OCI-LY1 (cell line): Measurements from ENCODE around the gene CD300LG.

Source experiments
- CTCF ChIP-seq: fragments of 200-600 bp; sonication (generic), shearing (Covaris generic); IDR thresholded peaks from 2 replicates; pipeline ENCODE4 v1.5.1; 2017; ENCODE audit warnings: mild to moderate bottlenecking, antibody characterized with exemption, low read length, moderate library complexity, mixed read lengths
- EZH2 ChIP-seq: fragments of 200-600 bp; sonication (generic), shearing (Covaris generic); IDR thresholded peaks from 2 replicates; pipeline ENCODE4 v1.8.0; 2017; ENCODE audit warnings: borderline replicate concordance, mixed run types, mild to moderate bottlenecking, antibody characterized with exemption, low read length, moderate library complexity, mixed read lengths

DNA sequence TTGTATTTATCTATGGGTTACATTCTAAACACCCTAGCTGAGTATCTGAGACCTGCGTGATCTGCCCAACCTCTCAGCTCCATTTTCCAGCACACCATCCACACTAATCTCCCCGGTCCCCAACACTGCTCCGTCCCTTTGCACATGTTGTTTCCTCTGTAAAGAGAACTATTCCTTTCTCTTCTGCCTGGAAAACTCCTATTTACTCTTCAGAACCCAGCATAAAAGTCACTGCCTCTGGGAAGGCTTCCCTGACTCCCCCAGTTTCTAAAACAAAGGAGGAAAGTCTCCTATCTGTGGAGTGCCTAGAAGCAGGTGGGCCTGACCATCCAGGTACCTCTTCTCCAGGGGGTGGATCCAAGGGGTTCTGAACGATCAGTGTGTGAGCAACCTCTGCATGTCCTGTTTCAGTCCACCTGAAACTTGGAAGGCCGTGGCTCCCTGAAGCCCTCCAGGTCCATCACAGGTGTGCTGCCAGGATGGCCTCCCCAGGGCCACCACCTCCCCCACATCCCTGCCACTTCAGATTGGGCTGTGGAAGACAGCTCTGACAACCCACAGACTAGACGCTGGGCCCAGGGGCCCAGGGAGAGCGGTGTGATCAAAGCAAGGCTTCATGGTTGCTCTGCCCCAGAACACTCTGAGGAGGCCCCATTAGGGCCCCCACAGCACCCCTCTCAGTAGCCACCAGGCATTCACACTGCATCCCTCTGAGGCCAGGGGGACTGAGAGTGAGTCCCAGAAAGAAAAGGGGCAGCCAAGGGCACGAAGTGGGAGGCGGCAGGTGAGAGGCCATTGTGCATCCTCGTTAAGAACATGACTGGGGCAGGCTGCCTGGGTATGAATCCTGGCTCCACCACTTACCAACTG lies 34.3 kb upstream of the CD300LG start:
- TF ChIP-seq CTCF (no peak), EZH2 (no peak)
